Rectal smooth muscle tissue (tissue), 1 donor: Measurements from ENCODE around the gene ANAPC7.

Source experiments
- H3K27ac ChIP-seq: one replicate; pipeline ENCODE4 v1.7.0; 2013; ENCODE audit warnings: low read depth, low read length, inconsistent platforms
- H3K27me3 ChIP-seq: one replicate; pipeline ENCODE4 v1.7.0; 2013; ENCODE audit warnings: low read length; ENCODE audit not compliant: control insufficient read depth, insufficient read depth
- H3K36me3 ChIP-seq: one replicate; pipeline ENCODE4 v1.7.0; 2013; ENCODE audit warnings: low read length; ENCODE audit not compliant: control insufficient read depth, insufficient read depth
- H3K4me1 ChIP-seq: one replicate; pipeline ENCODE4 v1.7.0; 2013; ENCODE audit warnings: low read length; ENCODE audit not compliant: control insufficient read depth, insufficient read depth
- H3K4me3 ChIP-seq: one replicate; pipeline ENCODE4 v1.7.0; 2013; ENCODE audit warnings: low read length
- H3K9ac ChIP-seq: one replicate; pipeline ENCODE4 v1.7.0; 2013; ENCODE audit warnings: low read length

The ANAPC7 gene

GRCh38 chr12:110353211-110353965 lies 50.1 kb downstream of the ANAPC7 start:
- Histone ChIP-seq H3K4me1 (no peaks in the 10 kb centered on the region), H3K36me3 (peaks cover 8% of the 10 kb centered on the region), H3K4me3 (no peak overlapping the region), H3K27ac (no peak overlapping the region), H3K27me3 (no peaks in the 10 kb centered on the region), H3K9ac (no peak overlapping the region)

- Histone ChIP-seq H3K9ac (no peak overlapping the region), H3K27ac (no peak overlapping the region), H3K36me3 (peaks cover 17% of the 10 kb centered on the region), H3K4me1 (no peaks in the 10 kb centered on the region), H3K4me3 (no peak overlapping the region), H3K27me3 (no peaks in the 10 kb centered on the region)
Observed at GRCh38 chr12:110352401-110352800, 51.1 kb downstream of the ANAPC7 start.

- no peaks in the 10 kb centered on the region for H3K27me3 ChIP-seq
- H3K4me1 ChIP-seq: no peaks in the 10 kb centered on the region
- H3K27ac ChIP-seq: no peak overlapping the region
- peaks cover 22% of the 10 kb centered on the region for H3K36me3 ChIP-seq
- no peak overlapping the region for H3K9ac ChIP-seq
- no peak overlapping the region for H3K4me3 ChIP-seq
Observed at GRCh38 chr12:110351119-110351518, 52.4 kb downstream of the ANAPC7 start.

GRCh38 chr12:110349514-110350151 lies 53.9 kb downstream of the ANAPC7 start:
- H3K4me1 ChIP-seq: no peaks in the 10 kb centered on the region
- peaks cover 36% of the 10 kb centered on the region for H3K36me3 ChIP-seq
- H3K27ac ChIP-seq: no peak overlapping the region
- H3K27me3 ChIP-seq: no peaks in the 10 kb centered on the region
- no peak overlapping the region for H3K4me3 ChIP-seq
- no peak overlapping the region for H3K9ac ChIP-seq

- no peak overlapping the region for H3K27ac ChIP-seq
- H3K4me1 ChIP-seq: no peaks in the 10 kb centered on the region
- no peak overlapping the region for H3K9ac ChIP-seq
- H3K27me3 ChIP-seq: no peaks in the 10 kb centered on the region
- H3K4me3 ChIP-seq: no peak overlapping the region
- peaks cover 42% of the 10 kb centered on the region for H3K36me3 ChIP-seq
Observed at GRCh38 chr12:110349096-110349495, 54.4 kb downstream of the ANAPC7 start.

GRCh38 chr12:110348431-110349059 lies 55.0 kb downstream of the ANAPC7 start:
- H3K9ac ChIP-seq: no peak overlapping the region
- no peak overlapping the region for H3K27ac ChIP-seq
- H3K36me3 ChIP-seq: peaks cover 47% of the 10 kb centered on the region

GRCh38 chr12:110347767-110348166 lies 55.7 kb downstream of the ANAPC7 start:
- Histone ChIP-seq H3K27ac (no peak overlapping the region), H3K4me1 (no peaks in the 10 kb centered on the region), H3K27me3 (no peaks in the 10 kb centered on the region), H3K4me3 (no peak overlapping the region), H3K36me3 (peaks cover 53% of the 10 kb centered on the region), H3K9ac (no peak overlapping the region)

More at GRCh38 chr12:110348431-110349059, 55.0 kb downstream of the ANAPC7 start:
- H3K4me3 ChIP-seq: no peak overlapping the region
- no peaks in the 10 kb centered on the region for H3K27me3 ChIP-seq
- H3K4me1 ChIP-seq: no peaks in the 10 kb centered on the region

- Histone ChIP-seq H3K4me1 (no peaks in the 10 kb centered on the region), H3K9ac (no peak overlapping the region), H3K36me3 (peaks cover 61% of the 10 kb centered on the region), H3K4me3 (no peak overlapping the region), H3K27ac (no peak overlapping the region), H3K27me3 (no peaks in the 10 kb centered on the region)
Observed at GRCh38 chr12:110345963-110346362, 57.5 kb downstream of the ANAPC7 start.

- H3K27ac ChIP-seq: no peak overlapping the region
- H3K4me1 ChIP-seq: no peaks in the 10 kb centered on the region
- H3K4me3 ChIP-seq: no peak overlapping the region
- peaks cover 61% of the 10 kb centered on the region for H3K36me3 ChIP-seq
- no peak overlapping the region for H3K9ac ChIP-seq
- H3K27me3 ChIP-seq: no peaks in the 10 kb centered on the region
Observed at GRCh38 chr12:110345176-110345661, 58.3 kb downstream of the ANAPC7 start.

GRCh38 chr12:110344657-110345056 lies 58.9 kb downstream of the ANAPC7 start:
- Histone ChIP-seq H3K9ac (no peak overlapping the region), H3K27me3 (no peaks in the 10 kb centered on the region), H3K4me1 (no peaks in the 10 kb centered on the region), H3K36me3 (peaks cover 62% of the 10 kb centered on the region), H3K4me3 (no peak overlapping the region), H3K27ac (no peak overlapping the region)

GRCh38 chr12:110343736-110344555 lies 59.6 kb downstream of the ANAPC7 start:
- Histone ChIP-seq H3K9ac (no peak overlapping the region), H3K4me1 (no peaks in the 10 kb centered on the region), H3K36me3 (peaks cover 64% of the 10 kb centered on the region), H3K4me3 (no peak overlapping the region), H3K27ac (no peak overlapping the region), H3K27me3 (no peaks in the 10 kb centered on the region)

GRCh38 chr12:110343114-110343513 lies 60.4 kb downstream of the ANAPC7 start:
- H3K9ac ChIP-seq: no peak overlapping the region
- H3K4me1 ChIP-seq: no peaks in the 10 kb centered on the region
- H3K27ac ChIP-seq: no peak overlapping the region
- peaks cover 65% of the 10 kb centered on the region for H3K36me3 ChIP-seq
- H3K27me3 ChIP-seq: no peaks in the 10 kb centered on the region
- H3K4me3 ChIP-seq: no peak overlapping the region
